Stimulated activated CD4-positive, alpha-beta T cell treated with anti-CD3 and anti-CD28 coated beads, Interleukin-1b, Interleukin-23, amount 100 ng/mL, for 48 hours (primary cell): Measurements from ENCODE around the gene SVOPL.

Experiments
- DNase-seq: peaks from one replicate; pipeline ENCODE4 v3.0.0-alpha.2; 2020

Gene SVOPL

GRCh38 chr7:138658889-138659288 lies 42.3 kb downstream of the SVOPL start:
- no peak for DNase-seq

GRCh38 chr7:138657854-138658386 lies 43.2 kb downstream of the SVOPL start:
- DNase-seq: no peak

- DNase-seq: no peak
Measured at GRCh38 chr7:138656952-138657351, 44.2 kb downstream of the SVOPL start.

GRCh38 chr7:138654616-138655015 lies 46.5 kb downstream of the SVOPL start:
- no peak for DNase-seq

- no peak for DNase-seq
Measured at GRCh38 chr7:138649506-138649905, 51.7 kb downstream of the SVOPL start.

- DNase-seq: no peak
Measured at GRCh38 chr7:138645284-138645683, 55.9 kb downstream of the SVOPL start.

- DNase-seq: no peak
Measured at GRCh38 chr7:138632826-138633602, 68.1 kb downstream of the SVOPL start.

GRCh38 chr7:138632384-138632783 lies 68.8 kb downstream of the SVOPL start:
- no peak for DNase-seq

GRCh38 chr7:138630059-138630610 lies 71.0 kb downstream of the SVOPL start:
- DNase-seq: no peak

- no peak for DNase-seq
Measured at GRCh38 chr7:138627361-138627760, 73.8 kb downstream of the SVOPL start.

GRCh38 chr7:138626846-138627245 lies 74.3 kb downstream of the SVOPL start:
- no peak for DNase-seq

GRCh38 chr7:138625849-138626230 lies 75.3 kb downstream of the SVOPL start:
- no peak for DNase-seq

- no peak for DNase-seq
Measured at GRCh38 chr7:138625084-138625848, 75.9 kb downstream of the SVOPL start.

GRCh38 chr7:138622841-138623240 lies 78.3 kb downstream of the SVOPL start:
- no peak for DNase-seq

GRCh38 chr7:138618933-138619332 lies 82.2 kb downstream of the SVOPL start:
- DNase-seq: no peak

GRCh38 chr7:138618506-138618905 lies 82.7 kb downstream of the SVOPL start:
- DNase-seq: no peak

- DNase-seq: no peak
Measured at GRCh38 chr7:138616085-138616484, 85.1 kb downstream of the SVOPL start.

- DNase-seq: no peak
Measured at GRCh38 chr7:138613630-138614029, 87.5 kb downstream of the SVOPL start.

GRCh38 chr7:138610671-138611170 lies 90.4 kb downstream of the SVOPL start:
- DNase-seq: no peak

- DNase-seq: peak; percentile 34
Measured at GRCh38 chr7:138608275-138608674, 92.9 kb downstream of the SVOPL start.

GRCh38 chr7:138607216-138608126 lies 93.7 kb downstream of the SVOPL start:
- no peak for DNase-seq

GRCh38 chr7:138606236-138606635 lies 94.9 kb downstream of the SVOPL start:
- no peak for DNase-seq
